CD4-positive, CD25-positive, alpha-beta regulatory T cell (primary cell): ENCODE measurements around the gene GMPPB. TPM values are rescaled to one million over a fixed set of nuclear protein-coding genes. Genes with fewer than 3 reads are reported as not detected.
"Not testable (repeated sequence)": the region's sequence is repeated elsewhere in the genome, so short reads cannot be mapped to it uniquely, and the experiment has no call there.

ENCODE experiments used
- ATAC-seq, 2 donors: fragments of 150-1000 bp; cut with Tn5 transposase; one replicate each; pipeline ENCODE4 v1.10.0; 2021; ENCODE audit warnings: low read depth in 2 of 2, moderate number of reproducible peaks in 2 of 2, moderate library complexity in 1 of 2
- DNase-seq, 3 donors: peaks; one replicate each; pipeline versions ENCODE4 v3.0.0 to v3.0.0-alpha.2; 2012 to 2022; ENCODE audit warnings: mixed read lengths in 1 of 3
- H3K27ac ChIP-seq: one replicate; pipeline ENCODE4 v1.7.0; 2013; ENCODE audit warnings: mild to moderate bottlenecking, low read length; ENCODE audit not compliant: insufficient read depth, poor library complexity, severe bottlenecking
- H3K27me3 ChIP-seq: one replicate; pipeline ENCODE4 v1.7.0; 2013; ENCODE audit warnings: low read length; ENCODE audit not compliant: control insufficient read depth, insufficient read depth
- H3K36me3 ChIP-seq: one replicate; pipeline ENCODE4 v1.7.0; 2013; ENCODE audit warnings: mild to moderate bottlenecking, low read length, moderate library complexity; ENCODE audit not compliant: control insufficient read depth, insufficient read depth
- H3K4me1 ChIP-seq: 2 replicates; pipeline ENCODE4 v1.7.0; 2013; ENCODE audit warnings: mild to moderate bottlenecking, low read length; ENCODE audit not compliant: insufficient read depth, control insufficient read depth, poor library complexity, severe bottlenecking
- H3K4me3 ChIP-seq: one replicate; pipeline ENCODE4 v1.7.0; 2013; ENCODE audit warnings: low read depth, mild to moderate bottlenecking, low read length, moderate library complexity
- H3K9me3 ChIP-seq, 2 experiments: 1 replicate in 1 of 2; 2 replicates in 1 of 2; pipeline ENCODE4 v1.7.0; 2013; ENCODE audit warnings: low read length in 2 of 2, mild to moderate bottlenecking in 1 of 2, moderate library complexity in 1 of 2; ENCODE audit not compliant: control insufficient read depth in 2 of 2
- H3K27ac Mint-ChIP-seq, 3 donors: one replicate each; pipeline ENCODE4 v1.8.0; 2020 to 2022; ENCODE audit warnings: mild to moderate bottlenecking in 3 of 3, mixed read lengths in 3 of 3, moderate library complexity in 2 of 3
- H3K27me3 Mint-ChIP-seq: one replicate; pipeline ENCODE4 v1.8.0; 2022; ENCODE audit warnings: mild to moderate bottlenecking, mixed read lengths
- H3K36me3 Mint-ChIP-seq: one replicate; pipeline ENCODE4 v1.8.0; 2020; ENCODE audit warnings: mixed read lengths
- H3K4me1 Mint-ChIP-seq, 4 donors: one replicate each; pipeline ENCODE4 v1.8.0; 2020 to 2022; ENCODE audit warnings: mixed read lengths in 4 of 4, mild to moderate bottlenecking in 1 of 4
- H3K4me3 Mint-ChIP-seq, 4 donors: one replicate each; pipeline ENCODE4 v1.8.0; 2020 to 2022; ENCODE audit warnings: mild to moderate bottlenecking in 4 of 4, mixed read lengths in 4 of 4, moderate library complexity in 3 of 4
- H3K9me3 Mint-ChIP-seq, 7 donors: one replicate each; pipeline ENCODE4 v1.8.0; 2020 to 2022; ENCODE audit warnings: mixed read lengths in 7 of 7, mild to moderate bottlenecking in 3 of 7, moderate library complexity in 2 of 7
- polyA plus RNA-seq, 4 donors: library from polyadenylated mRNA; unstranded; fragments of 300-500 nt; fragmentation: Illumina TruSeq; gene quantifications; one replicate each; pipeline ENCODE4 v1.2.3, GENCODE V29; 2021
- total RNA-seq: library from RNA; stranded (reverse); gene quantifications from one replicate; pipeline ENCODE4 v1.2.3, GENCODE V29; 2022

The GMPPB gene
- total and polyA plus RNA-seq, 5 donors from 2014 or later, result 14.7 to 32.1 (median 17.7) TPM

DNA sequence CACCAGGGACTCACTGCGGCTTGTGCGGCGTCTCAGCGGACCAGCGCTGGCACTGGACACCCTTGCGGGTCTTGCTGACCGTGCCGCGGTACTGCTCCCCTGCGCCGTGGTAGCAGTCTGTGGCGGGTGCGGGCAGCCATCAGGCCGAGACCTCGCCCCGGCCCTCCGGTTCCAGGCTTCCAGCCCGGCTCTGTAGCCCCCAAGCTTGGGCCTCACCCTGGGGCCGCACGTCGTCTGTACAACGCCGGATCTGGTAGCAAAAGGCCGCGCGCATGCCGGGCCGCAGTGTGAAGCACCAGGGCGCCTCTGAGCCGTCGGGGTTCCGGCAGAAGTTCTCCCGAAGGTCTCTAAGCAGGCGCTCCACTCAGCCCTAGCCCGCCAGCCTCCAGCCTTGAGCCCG is 37.9 kb downstream of the GMPPB start:
- not testable (repeated sequence) for H3K27me3 ChIP-seq, H3K36me3 Mint-ChIP-seq, H3K27ac Mint-ChIP-seq, H3K9me3 ChIP-seq, H3K27ac ChIP-seq, H3K9me3 Mint-ChIP-seq, H3K4me3 ChIP-seq, DNase-seq, ATAC-seq
- H3K4me1 ChIP-seq, result peaks cover 32% of the 10 kb centered on the region
- Mint-ChIP-seq H3K4me3 (peak overlapping the region in 1 of 4 donors; percentile 85), H3K4me1 (peaks cover 4 to 34% (median 17%) of the 10 kb centered on the region in 4 donors), H3K27me3 (peaks cover 16% of the 10 kb centered on the region)
- peaks cover 31% of the 10 kb centered on the region for H3K36me3 ChIP-seq

DNA sequence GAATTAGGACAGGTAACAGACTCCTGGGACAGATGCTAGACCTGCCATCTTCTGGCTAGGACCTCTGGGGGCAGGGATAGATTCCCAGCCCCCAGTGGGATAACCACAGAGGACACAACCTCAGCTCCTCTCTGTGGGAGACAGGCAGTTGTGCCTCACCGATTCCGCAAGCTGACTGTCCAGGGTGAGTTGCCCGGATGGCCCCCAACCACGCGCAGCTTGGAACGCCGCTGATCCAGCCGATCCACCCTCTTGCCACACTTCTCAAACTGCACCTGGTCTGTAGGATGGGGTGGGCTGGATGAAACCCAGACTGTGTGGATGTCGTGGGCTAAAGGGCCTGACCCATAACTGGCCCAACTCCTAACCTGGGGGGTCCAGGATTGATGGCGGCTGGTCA is 38.6 kb downstream of the GMPPB start:
- H3K4me3 ChIP-seq, H3K27ac ChIP-seq, H3K27me3 ChIP-seq, H3K9me3 ChIP-seq, ATAC-seq, H3K36me3 Mint-ChIP-seq, DNase-seq, H3K9me3 Mint-ChIP-seq, H3K27ac Mint-ChIP-seq: not testable (repeated sequence)
- H3K4me1 Mint-ChIP-seq, result peaks cover 0 to 27% (median 12%) of the 10 kb centered on the region in 4 donors
- peak overlapping the region in 2 of 4 donors; percentile 38 to 85 for H3K4me3 Mint-ChIP-seq
- Histone ChIP-seq H3K4me1 (peaks cover 25% of the 10 kb centered on the region), H3K36me3 (peaks cover 38% of the 10 kb centered on the region)
- H3K27me3 Mint-ChIP-seq, result peaks cover 16% of the 10 kb centered on the region

DNA sequence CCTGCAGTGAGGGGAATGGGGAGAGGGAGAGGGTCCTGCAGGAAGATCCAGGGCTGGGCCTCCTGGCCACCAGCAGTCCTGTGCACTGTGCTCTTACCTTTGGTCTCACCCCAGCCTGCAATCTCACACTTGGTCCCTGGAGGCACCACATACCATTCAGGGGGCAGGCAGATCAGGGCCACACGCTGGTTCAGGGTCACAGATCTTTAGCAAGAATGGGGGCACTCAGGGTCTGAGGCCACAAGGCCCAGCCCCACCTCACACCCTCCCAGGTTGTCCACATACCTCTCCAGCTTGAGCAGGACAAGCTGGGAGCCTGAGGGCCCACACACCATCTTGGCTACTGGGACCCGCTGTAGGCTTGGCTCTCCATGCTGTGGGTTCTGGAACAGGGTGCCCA is 39.3 kb downstream of the GMPPB start:
- Mint-ChIP-seq H3K4me1 (peaks cover 4 to 25% (median 9%) of the 10 kb centered on the region in 4 donors), H3K27me3 (peaks cover 13% of the 10 kb centered on the region), H3K36me3 (peaks cover 11% of the 10 kb centered on the region), H3K4me3 (peak overlapping the region in 1 of 4 donors; percentile 38)
- not testable (repeated sequence) for H3K27me3 ChIP-seq, H3K27ac Mint-ChIP-seq, H3K27ac ChIP-seq, DNase-seq, ATAC-seq, H3K9me3 Mint-ChIP-seq, H3K4me3 ChIP-seq, H3K9me3 ChIP-seq
- peaks cover 44% of the 10 kb centered on the region for H3K36me3 ChIP-seq
- peaks cover 20% of the 10 kb centered on the region for H3K4me1 ChIP-seq

DNA sequence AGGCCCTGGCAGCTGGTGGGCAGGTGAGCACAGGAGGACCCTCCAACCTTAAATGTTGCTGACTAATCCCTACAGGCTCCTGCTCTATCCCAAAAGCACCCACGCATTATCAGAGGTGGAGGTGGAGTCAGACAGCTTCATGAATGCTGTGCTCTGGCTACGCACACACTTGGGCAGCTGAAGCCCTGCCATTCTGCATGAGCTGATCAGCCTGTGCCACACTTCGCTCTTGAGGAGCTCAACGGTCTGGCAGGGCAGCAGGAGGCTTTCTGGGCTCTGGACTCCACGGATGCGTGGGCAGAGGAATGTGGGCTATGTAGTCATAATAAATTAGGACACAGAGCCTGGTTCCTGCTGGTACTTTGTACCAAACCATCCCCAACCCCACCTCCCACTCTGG is 40.6 kb downstream of the GMPPB start:
- Histone ChIP-seq H3K9me3 (no peaks in the 10 kb centered on the region), H3K27ac (no peak overlapping the region), H3K36me3 (peaks cover 57% of the 10 kb centered on the region), H3K4me1 (peaks cover 9% of the 10 kb centered on the region), H3K27me3 (no peaks in the 10 kb centered on the region), H3K4me3 (no peak overlapping the region)
- peaks cover 0 to 22% (median 6%) of the 10 kb centered on the region in 4 donors for H3K4me1 Mint-ChIP-seq
- DNase-seq, result no peak
- peaks cover 13% of the 10 kb centered on the region for H3K36me3 Mint-ChIP-seq
- no peak overlapping the region for H3K27ac Mint-ChIP-seq
- no peak overlapping the region for H3K4me3 Mint-ChIP-seq
- H3K27me3 Mint-ChIP-seq, result peaks cover 6% of the 10 kb centered on the region
- ATAC-seq, result no peak
- peaks cover 0 to 1% (median 0%) of the 10 kb centered on the region in 7 donors for H3K9me3 Mint-ChIP-seq

DNA sequence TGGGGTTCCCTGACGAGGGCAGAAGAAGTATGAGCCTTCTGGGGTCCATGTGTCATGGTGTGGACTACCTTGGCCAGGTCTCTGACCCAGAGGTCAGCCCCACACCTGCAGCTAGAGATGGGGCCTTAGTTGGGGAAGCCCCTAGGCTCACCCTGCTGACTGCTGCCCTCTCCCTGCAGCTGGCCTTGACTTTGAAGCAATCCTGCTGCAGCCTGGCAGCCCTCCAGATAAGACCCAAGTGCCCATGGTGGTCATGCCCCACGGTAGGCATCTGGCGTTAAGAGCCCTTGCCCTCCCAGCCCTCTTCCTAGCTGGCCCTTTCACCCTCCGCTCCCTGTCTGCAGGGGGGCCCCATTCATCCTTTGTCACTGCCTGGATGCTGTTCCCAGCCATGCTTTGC is 42.2 kb downstream of the GMPPB start:
- peaks cover 19% of the 10 kb centered on the region for H3K36me3 Mint-ChIP-seq

DNA sequence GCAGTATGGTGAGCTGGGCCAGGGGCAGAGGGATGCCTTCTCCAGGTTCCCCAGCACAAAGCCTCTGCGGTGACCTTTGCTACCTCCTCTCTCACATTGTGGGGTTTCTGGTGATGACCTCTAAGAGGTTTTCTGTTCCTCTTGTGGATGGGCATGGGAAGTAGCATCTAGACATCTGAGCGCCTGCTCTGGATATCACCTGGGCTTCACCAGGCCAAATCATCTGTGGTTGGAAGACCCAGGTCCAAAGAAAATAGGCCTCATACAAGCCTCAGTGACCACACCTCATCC is 42.6 kb downstream of the GMPPB start:
- ATAC-seq, result no peak
- Histone ChIP-seq H3K36me3 (peaks cover 76% of the 10 kb centered on the region), H3K27ac (no peak overlapping the region), H3K9me3 (no peaks in the 10 kb centered on the region), H3K27me3 (no peaks in the 10 kb centered on the region), H3K4me1 (peaks cover 8% of the 10 kb centered on the region), H3K4me3 (no peak overlapping the region)
- Mint-ChIP-seq H3K27me3 (no peaks in the 10 kb centered on the region), H3K36me3 (peaks cover 19% of the 10 kb centered on the region), H3K4me3 (no peak overlapping the region), H3K9me3 (peaks cover 0 to 1% (median 0%) of the 10 kb centered on the region in 7 donors), H3K4me1 (peaks cover 0 to 22% (median 11%) of the 10 kb centered on the region in 4 donors), H3K27ac (no peak overlapping the region)
- no peak for DNase-seq

More for the DNA sequence above, 42.2 kb downstream of the GMPPB start:
- Mint-ChIP-seq H3K27me3 (no peaks in the 10 kb centered on the region), H3K27ac (no peak overlapping the region), H3K4me1 (peaks cover 0 to 22% (median 11%) of the 10 kb centered on the region in 4 donors), H3K4me3 (no peak overlapping the region), H3K9me3 (peaks cover 0 to 1% (median 0%) of the 10 kb centered on the region in 7 donors)
- DNase-seq (no peak), ATAC-seq (no peak)
- Histone ChIP-seq H3K36me3 (peaks cover 72% of the 10 kb centered on the region), H3K27ac (no peak overlapping the region), H3K9me3 (no peaks in the 10 kb centered on the region), H3K4me1 (peaks cover 8% of the 10 kb centered on the region), H3K4me3 (no peak overlapping the region), H3K27me3 (no peaks in the 10 kb centered on the region)

DNA sequence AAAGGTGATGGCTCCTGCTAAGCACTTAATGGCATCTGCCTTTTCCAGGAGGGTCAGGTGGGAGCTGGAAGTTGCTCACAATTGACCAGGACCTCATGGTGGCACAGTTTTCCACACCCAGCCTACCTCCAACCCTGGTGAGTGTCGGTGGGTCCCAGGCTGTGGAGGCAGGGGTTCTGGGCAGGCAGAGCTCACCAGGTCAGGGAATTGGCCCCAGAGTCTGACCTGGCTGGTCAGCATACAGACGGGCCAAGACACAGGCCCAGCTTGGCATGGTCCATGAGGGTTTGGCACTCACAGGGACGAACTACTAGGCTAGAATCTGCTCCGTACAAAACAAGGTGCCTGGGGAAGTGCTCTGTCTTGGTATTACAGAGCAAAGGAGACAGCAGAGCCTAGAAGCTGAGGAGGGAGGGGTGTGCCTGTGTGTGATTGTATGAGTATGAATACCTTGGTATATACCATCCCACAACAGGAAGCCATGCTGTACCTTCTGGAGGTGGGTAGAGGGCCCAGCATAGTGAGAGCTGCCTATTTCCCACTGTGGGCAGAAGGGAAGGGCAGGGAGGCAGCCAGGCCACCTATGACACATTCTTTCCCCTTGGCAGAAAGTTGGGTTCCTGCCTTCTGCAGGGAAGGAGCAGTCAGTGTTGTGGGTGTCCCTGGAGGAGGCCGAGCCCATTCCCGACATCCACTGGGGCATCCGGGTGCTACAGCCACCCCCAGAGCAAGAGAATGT is 43.1 kb downstream of the GMPPB start:
- Mint-ChIP-seq H3K4me3 (peak overlapping the region in 1 of 4 donors; percentile 72), H3K9me3 (peaks cover 0 to 1% (median 0%) of the 10 kb centered on the region in 7 donors), H3K27ac (no peak overlapping the region), H3K27me3 (no peaks in the 10 kb centered on the region), H3K36me3 (peaks cover 19% of the 10 kb centered on the region), H3K4me1 (peaks cover 0 to 27% (median 14%) of the 10 kb centered on the region in 4 donors)
- Histone ChIP-seq H3K27me3 (no peaks in the 10 kb centered on the region), H3K27ac (no peak overlapping the region), H3K4me1 (peaks cover 13% of the 10 kb centered on the region), H3K9me3 (no peaks in the 10 kb centered on the region), H3K36me3 (peaks cover 79% of the 10 kb centered on the region), H3K4me3 (no peak overlapping the region)
- DNase-seq, result no peak
- no peak for ATAC-seq

DNA sequence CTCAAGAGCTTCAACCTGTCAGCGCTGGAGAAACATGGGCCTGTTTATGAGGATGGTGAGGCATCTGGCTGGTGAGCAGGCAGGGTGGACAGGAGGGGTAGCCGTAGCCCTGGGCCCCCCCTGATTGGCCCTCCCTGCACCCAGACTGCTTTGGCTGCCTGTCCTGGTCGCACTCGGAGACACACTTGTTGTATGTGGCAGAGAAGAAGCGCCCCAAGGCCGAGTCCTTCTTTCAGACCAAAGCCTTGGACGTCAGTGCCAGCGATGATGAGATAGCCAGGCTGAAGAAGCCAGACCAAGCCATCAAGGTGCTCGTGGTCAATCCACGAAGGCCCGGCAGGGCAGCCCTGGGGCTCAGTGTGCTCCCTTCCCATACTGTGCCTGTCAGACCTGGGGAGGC is 47.8 kb downstream of the GMPPB start:
- no peak overlapping the region for H3K4me3 ChIP-seq
- DNase-seq (no peak), ATAC-seq (no peak)
- no peaks in the 10 kb centered on the region for H3K27me3 ChIP-seq
- no peak overlapping the region for H3K27ac ChIP-seq
- H3K4me1 Mint-ChIP-seq, result peaks cover 8 to 54% (median 29%) of the 10 kb centered on the region in 4 donors
- H3K9me3 ChIP-seq, result no peaks in the 10 kb centered on the region
- H3K4me3 Mint-ChIP-seq, result peak overlapping the region; percentile 38 to 93 (median 76)
- peaks cover 32% of the 10 kb centered on the region for H3K4me1 ChIP-seq
- peaks cover 0 to 1% (median 0%) of the 10 kb centered on the region in 7 donors for H3K9me3 Mint-ChIP-seq
- H3K36me3 Mint-ChIP-seq, result peaks cover 13% of the 10 kb centered on the region
- H3K36me3 ChIP-seq, result peaks cover 48% of the 10 kb centered on the region
- no peaks in the 10 kb centered on the region for H3K27me3 Mint-ChIP-seq
- H3K27ac Mint-ChIP-seq, result peak overlapping the region in 1 of 3 donors; percentile 26
